WTC11 (cell line): ENCODE measurements around the gene CDKL5.

Source experiments
- ATF3 ChIP-seq: sonication (generic); formaldehyde crosslinking; conservative IDR thresholded peaks from 2 replicates; pipeline ENCODE4 v1.8.1; 2022; ENCODE audit warnings: mild to moderate bottlenecking, missing genetic modification reagents
- CTCF ChIP-seq: fragments of 200-600 bp; IDR thresholded peaks from 2 replicates; pipeline ENCODE4 v1.8.0; 2022; ENCODE audit warnings: antibody characterized with exemption
- ESRRA ChIP-seq: sonication (generic); formaldehyde crosslinking; IDR thresholded peaks from 2 replicates; pipeline ENCODE4 v1.8.1; 2022; ENCODE audit warnings: mild to moderate bottlenecking, missing genetic modification reagents, borderline replicate concordance
- IRF1 ChIP-seq: sonication (generic); formaldehyde crosslinking; IDR thresholded peaks from 2 replicates; pipeline ENCODE4 v1.8.0; 2023; ENCODE audit warnings: missing genetic modification reagents
- NR2C2 ChIP-seq: sonication (generic); formaldehyde crosslinking; IDR thresholded peaks from 2 replicates; pipeline ENCODE4 v1.8.0; 2022; ENCODE audit warnings: mild to moderate bottlenecking, missing genetic modification reagents
- NR3C1 ChIP-seq: sonication (generic); formaldehyde crosslinking; conservative IDR thresholded peaks from 2 replicates; pipeline ENCODE4 v1.8.1; 2023; ENCODE audit warnings: low read depth, mild to moderate bottlenecking, missing genetic modification reagents
- SP1 ChIP-seq: sonication (generic); formaldehyde crosslinking; conservative IDR thresholded peaks from 2 replicates; pipeline ENCODE4 v1.8.1; 2022; ENCODE audit warnings: missing genetic modification reagents
- TCF7 ChIP-seq: sonication (generic); formaldehyde crosslinking; IDR thresholded peaks from 2 replicates; pipeline ENCODE4 v1.8.0; 2022; ENCODE audit warnings: mild to moderate bottlenecking, low read depth, missing genetic modification reagents, moderate library complexity
- TP53 ChIP-seq: sonication (generic); formaldehyde crosslinking; IDR thresholded peaks from 2 replicates; pipeline ENCODE4 v1.8.1; 2023; ENCODE audit warnings: mild to moderate bottlenecking, missing genetic modification reagents
- ZNF423 ChIP-seq: fragments of 250-450 bp; sonication (Bioruptor Pico); IDR thresholded peaks from 2 replicates; pipeline ENCODE4 v2.1.2; 2022; ENCODE audit warnings: mild to moderate bottlenecking, moderate library complexity
- TF ChIP-seq, protein P1 (sequence below): sonication (generic); formaldehyde crosslinking; IDR thresholded peaks from 2 replicates; pipeline ENCODE4 v1.8.1; 2022; ENCODE audit warnings: low read depth, mild to moderate bottlenecking, moderate library complexity, missing genetic modification reagents, borderline replicate concordance

DNA sequence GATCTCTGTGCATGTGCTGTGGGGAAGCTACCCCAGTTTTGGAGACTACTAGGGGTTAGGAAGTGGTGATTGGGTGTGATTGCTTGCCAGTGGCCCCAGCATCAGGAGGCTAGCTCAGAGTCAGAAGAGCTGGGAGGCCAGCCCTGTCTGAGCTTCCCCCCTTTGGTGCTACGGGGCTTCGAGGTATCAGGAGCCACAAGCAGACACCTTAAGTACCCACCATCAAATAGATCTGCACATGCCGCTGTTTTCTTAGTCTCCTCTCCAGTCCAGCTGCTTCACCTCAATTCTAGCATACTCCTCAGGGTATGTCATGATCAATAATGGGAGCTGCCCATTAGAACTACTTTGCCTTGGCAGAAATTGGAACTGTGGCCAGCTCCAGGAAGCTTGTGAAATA lies 271.2 kb downstream of the CDKL5 start:
- no peak for TF ChIP-seq SP1 (CRISPR knock-in tag)
- no peak for TF ChIP-seq ZNF423 (CRISPR knock-in tag)
- TF ChIP-seq CTCF, result no peak
- TF ChIP-seq ESRRA, result no peak
- no peak for TF ChIP-seq IRF1 (CRISPR knock-in tag)
- no peak for TF ChIP-seq TCF7 (CRISPR knock-in tag)
- TF ChIP-seq TP53 (CRISPR knock-in tag), result no peak
- TF ChIP-seq, protein P1, sequence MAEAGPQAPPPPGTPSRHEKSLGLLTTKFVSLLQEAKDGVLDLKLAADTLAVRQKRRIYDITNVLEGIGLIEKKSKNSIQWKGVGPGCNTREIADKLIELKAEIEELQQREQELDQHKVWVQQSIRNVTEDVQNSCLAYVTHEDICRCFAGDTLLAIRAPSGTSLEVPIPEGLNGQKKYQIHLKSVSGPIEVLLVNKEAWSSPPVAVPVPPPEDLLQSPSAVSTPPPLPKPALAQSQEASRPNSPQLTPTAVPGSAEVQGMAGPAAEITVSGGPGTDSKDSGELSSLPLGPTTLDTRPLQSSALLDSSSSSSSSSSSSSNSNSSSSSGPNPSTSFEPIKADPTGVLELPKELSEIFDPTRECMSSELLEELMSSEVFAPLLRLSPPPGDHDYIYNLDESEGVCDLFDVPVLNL (CRISPR knock-in tag), result no peak
- no peak for TF ChIP-seq NR2C2 (CRISPR knock-in tag)
- no peak for TF ChIP-seq ATF3 (CRISPR knock-in tag)
- no peak for TF ChIP-seq NR3C1 (CRISPR knock-in tag)
